HepG2 (cell line): Measurements from ENCODE around the gene FBH1. TPM values are rescaled to one million over a fixed set of nuclear protein-coding genes. Genes with fewer than 3 reads are reported as not detected.

Experiments
- ATAC-seq: fragments of 200-7000 bp; cut with Tn5 transposase; 3 replicates; pipeline ENCODE4 v1.9.1; 2020; ENCODE audit warnings: mild to moderate bottlenecking, moderate library complexity
- BruUV-seq: library from RNA; stranded (reverse); fragments of 400-500 nt; replicated peaks from 2 replicates; lab custom pipeline; 2021; lab: Mats Ljungman, UMichigan
- CTCF ChIA-PET: fragments of 300-600 bp; formaldehyde crosslinking; extraction: SDS; loops from one replicate; lab custom pipeline; 2021; ENCODE audit warnings: low total read pairs, inconsistent platforms, low intra/inter-chr PET ratio; lab: Yijun Ruan, JAX
- POLR2A ChIA-PET: fragments of 350-600 bp; sonication (Branson Sonifier 250); formaldehyde crosslinking; loops from one replicate; lab custom pipeline; 2020; ENCODE audit warnings: antibody characterized with exemption, inconsistent platforms; lab: Yijun Ruan, JAX
- DNase-seq: peaks from one replicate; pipeline ENCODE4 v3.0.0-alpha.2; 2015; ENCODE audit warnings: low spot score
- FAIRE-seq: peaks from 3 replicates; lab custom pipeline; 2011; peaks lifted over from hg19 to GRCh38; lab: Jason Lieb, UNC
- H2AFZ ChIP-seq: one replicate; pipeline ENCODE4 v1.6.1; 2011; ENCODE audit warnings: low read length, inconsistent platforms
- H3K27ac ChIP-seq: fragments of 300-600 bp; 3 replicates; pipeline ENCODE4 v1.8.0; 2011; ENCODE audit warnings: mixed run types, mild to moderate bottlenecking, mixed read lengths, low read length, inconsistent platforms; ENCODE audit not compliant: insufficient read depth; ENCODE audit errors: extremely low read length
- H3K27me3 ChIP-seq, 2 experiments: fragments of 200-600 bp in 1 of 2; 2 replicates in 1 of 2; 3 replicates in 1 of 2; pipeline versions ENCODE4 v1.6.0 to v1.8.0; 2011; ENCODE audit warnings: low read length in 2 of 2, mild to moderate bottlenecking in 2 of 2, moderate library complexity in 2 of 2, inconsistent platforms in 1 of 2; ENCODE audit not compliant: insufficient read depth in 2 of 2, control insufficient read depth in 1 of 2
- H3K36me3 ChIP-seq, 2 experiments: fragments of 200-600 bp in 1 of 2; replicated peaks in 1 of 2; 2 replicates in 1 of 2; 3 replicates in 1 of 2; pipeline versions ENCODE4 v1.5.1 to v1.8.0; 2011; ENCODE audit warnings: low read length in 2 of 2, inconsistent platforms in 1 of 2; ENCODE audit not compliant: insufficient read depth in 2 of 2, control insufficient read depth in 1 of 2
- H3K4me1 ChIP-seq: 2 replicates; pipeline ENCODE4 v1.5.1; 2012; ENCODE audit warnings: low read length, inconsistent platforms; ENCODE audit not compliant: insufficient read depth
- H3K4me2 ChIP-seq: 2 replicates; pipeline ENCODE4 v1.6.0; 2011; ENCODE audit warnings: low read depth, low read length, inconsistent platforms
- H3K4me3 ChIP-seq, 3 experiments: fragments of 200-600 bp in 1 of 3; sonication (generic), shearing (Covaris generic) in 1 of 3; replicated peaks in 1 of 3; 2 replicates each; pipeline ENCODE4 v1.5.1; 2011 to 2016; ENCODE audit warnings: low read length in 3 of 3, inconsistent platforms in 2 of 3, low read depth in 2 of 3, mild to moderate bottlenecking in 2 of 3, control low read depth in 1 of 3, mixed read lengths in 1 of 3; ENCODE audit not compliant: insufficient read depth in 1 of 3
- H3K79me2 ChIP-seq: one replicate; pipeline ENCODE4 v1.6.1; 2011; ENCODE audit warnings: low read length, inconsistent platforms; ENCODE audit not compliant: insufficient read depth
- H3K9ac ChIP-seq: 2 replicates; pipeline ENCODE4 v1.6.0; 2011; ENCODE audit warnings: mild to moderate bottlenecking, low read depth, low read length, inconsistent platforms; ENCODE audit not compliant: insufficient read depth
- H3K9me3 ChIP-seq: 2 replicates; pipeline ENCODE4 v1.5.1; 2012; ENCODE audit warnings: mild to moderate bottlenecking, low read length
- H4K20me1 ChIP-seq: 2 replicates; pipeline ENCODE4 v1.6.0; 2011; ENCODE audit warnings: inconsistent platforms, mild to moderate bottlenecking, low read length, moderate library complexity; ENCODE audit not compliant: insufficient read depth
- GZF1 ChIP-seq: sonication (generic); formaldehyde crosslinking; IDR thresholded peaks from 2 replicates; pipeline ENCODE4 v1.5.1; 2020; ENCODE audit warnings: mild to moderate bottlenecking, missing genetic modification reagents
- KAT2B ChIP-seq: fragments of 150-350 bp; IDR thresholded peaks from 2 replicates; pipeline ENCODE4 v1.6.1; 2014; ENCODE audit warnings: low read depth, low read length, borderline replicate concordance
- KDM3A ChIP-seq: IDR thresholded peaks from 2 replicates; pipeline ENCODE4 v1.6.1; 2018; ENCODE audit warnings: low read depth, missing compliant biosample characterization
- SSRP1 ChIP-seq: IDR thresholded peaks from 2 replicates; pipeline ENCODE4 v1.6.1; 2016; ENCODE audit warnings: control low read depth
- STAT5B ChIP-seq: sonication (generic); formaldehyde crosslinking; IDR thresholded peaks from 2 replicates; pipeline ENCODE4 v1.4.0; 2020; ENCODE audit warnings: missing genetic modification reagents
- ZNF292 ChIP-seq: sonication (generic); formaldehyde crosslinking; IDR thresholded peaks from 2 replicates; pipeline ENCODE4 v1.8.1; 2022; ENCODE audit warnings: mild to moderate bottlenecking, low read depth, missing genetic modification reagents, borderline replicate concordance
- ZNF432 ChIP-seq: sonication (generic); formaldehyde crosslinking; IDR thresholded peaks from 2 replicates; pipeline ENCODE4 v1.5.0; 2020; ENCODE audit warnings: missing genetic modification reagents, mild to moderate bottlenecking, borderline replicate concordance
- ZNF704 ChIP-seq: sonication (generic); formaldehyde crosslinking; IDR thresholded peaks from 2 replicates; pipeline ENCODE4 v1.8.1; 2023; ENCODE audit warnings: mild to moderate bottlenecking, inconsistent platforms, moderate library complexity, missing genetic modification reagents, borderline replicate concordance
- ZNF788 ChIP-seq: sonication (generic); formaldehyde crosslinking; IDR thresholded peaks from 2 replicates; pipeline ENCODE4 v1.5.0; 2020; ENCODE audit warnings: mild to moderate bottlenecking, missing genetic modification reagents, borderline replicate concordance
- ZNF790 ChIP-seq: sonication (generic); formaldehyde crosslinking; IDR thresholded peaks from 2 replicates; pipeline ENCODE4 v1.8.0; 2022; ENCODE audit warnings: missing genetic modification reagents, mild to moderate bottlenecking, borderline replicate concordance
- WGBS: methylation state at CpG from one replicate; pipeline ENCODE4 v1.1.6; 2017; ENCODE audit warnings: low lambda C conversion rate; 5-methylcytosine and 5-hydroxymethylcytosine counted together
- in situ Hi-C: cut with HindIII; loops from 2 replicates; pipeline ENCODE4 v1.10.0; 2017; ENCODE audit warnings: low pct_unique_long_range_greater_than_20kb; ENCODE audit not compliant: extremely low pct_ligation_motif_present
- intact Hi-C: fragments of 100-400 bp; cut with micrococcal nuclease; formaldehyde crosslinking; loops from one replicate; pipeline ENCODE4 v1.10.0; 2022; ENCODE audit not compliant: unreplicated experiment
- polyA plus RNA-seq, 8 experiments: library from polyadenylated mRNA; depleted of rRNA in 3 of 8; stranded (reverse) in 7 of 8; unstranded in 1 of 8; fragments of >200 nt; fragmentation: Illumina TruSeq in 4 of 8; extraction: Trizol in 4 of 8; gene quantifications; 2 replicates each; pipeline versions ENCODE4 v1.2.1 to v1.2.3, GENCODE V29; 2011 to 2016; ENCODE audit warnings: low read depth in 4 of 8, missing spikeins in 1 of 8, mixed read lengths in 1 of 8; ENCODE audit not compliant: insufficient read depth in 1 of 8
- total RNA-seq, 5 experiments: library from RNA; depleted of rRNA; stranded (reverse); fragments of >200 nt; fragmentation: Illumina TruSeq; extraction: Trizol; gene quantifications; 2 replicates each; pipeline ENCODE4 v1.2.3, GENCODE V29; 2016; ENCODE audit warnings: low read depth in 1 of 5
- TF ChIP-seq, protein P1 (sequence below): sonication (generic); formaldehyde crosslinking; IDR thresholded peaks from 2 replicates; pipeline ENCODE4 v1.4.0; 2020; ENCODE audit warnings: mild to moderate bottlenecking, missing genetic modification reagents
- TF ChIP-seq, protein P2 (sequence below): sonication (generic); formaldehyde crosslinking; IDR thresholded peaks from 2 replicates; pipeline ENCODE4 v1.8.1; 2022; ENCODE audit warnings: mild to moderate bottlenecking, missing genetic modification reagents
- TF ChIP-seq, protein P3 (sequence below): IDR thresholded peaks from 2 replicates; pipeline ENCODE4 v1.6.1; 2018; ENCODE audit warnings: missing genetic modification reagents, mild to moderate bottlenecking, missing compliant biosample characterization

The FBH1 gene
- total and polyA plus RNA-seq, 2 of the 13 experiments (the other 11 are each of a cell fraction or from before 2014, with no cell fraction given): 48.8 to 60.3 TPM

DNA sequence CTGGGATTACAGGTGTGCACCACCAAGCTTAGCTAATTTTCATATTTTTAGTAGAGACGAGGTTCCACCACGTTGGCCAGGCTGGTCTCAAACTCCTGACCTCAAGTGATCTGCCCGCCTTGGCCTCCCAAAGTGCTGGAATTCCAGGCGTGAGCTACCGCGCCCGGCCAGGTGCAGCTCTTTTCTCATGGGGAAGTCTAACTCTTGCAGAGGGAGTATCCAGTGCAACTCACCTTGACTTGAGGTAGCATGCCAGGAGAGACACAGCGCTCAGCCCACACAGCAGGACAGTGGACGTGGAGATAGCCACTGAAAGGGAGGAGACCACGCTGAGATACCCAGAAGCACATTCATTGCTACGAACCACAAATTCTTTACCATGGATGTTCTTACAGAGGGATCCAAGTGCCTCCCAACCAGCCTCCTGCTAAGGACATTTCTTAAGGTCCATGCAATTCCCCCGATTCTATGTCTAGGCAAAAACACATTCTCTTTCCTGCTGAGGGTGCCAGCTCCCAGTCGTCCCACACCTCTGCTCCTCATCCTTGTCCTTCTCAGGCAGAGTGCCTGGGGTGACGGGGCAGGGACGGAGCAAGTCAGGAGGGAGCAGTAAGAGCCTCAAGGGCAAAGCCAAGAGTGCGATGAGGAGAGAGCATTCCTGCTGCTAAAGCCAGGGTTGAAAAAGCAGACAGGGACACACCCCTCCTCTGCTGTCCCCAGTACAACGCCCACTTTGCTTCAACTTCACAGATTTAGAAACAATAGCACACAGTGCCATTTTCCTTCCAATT is 66.3 kb downstream of the FBH1 start:
- no peak for ATAC-seq
- Histone ChIP-seq H3K4me3 (no peak overlapping the region), H3K4me2 (no peak overlapping the region), H3K27ac (no peak overlapping the region), H2AFZ (no peak overlapping the region), H3K27me3 (peaks cover 0 to 6% of the 10 kb centered on the region in 2 experiments; a peak in 2 of 5 replicates), H3K79me2 (no peaks in the 10 kb centered on the region), H3K4me1 (no peaks in the 10 kb centered on the region), H3K9me3 (no peaks in the 10 kb centered on the region), H3K36me3 (no peaks in the 10 kb centered on the region), H4K20me1 (no peaks in the 10 kb centered on the region), H3K9ac (no peak overlapping the region)
- CTCF ChIA-PET: no interaction called here
- FAIRE-seq: no peak
- intact Hi-C loops (no loop called here), in situ Hi-C loops (no loop called here)
- POLR2A ChIA-PET: no interaction called here
- 39% methylated on average over 13 of the region's 17 CpGs for WGBS
- no peak for DNase-seq
- no peak for TF ChIP-seq SSRP1 (CRISPR knock-in tag)
- TF ChIP-seq KAT2B: no peak
- TF ChIP-seq ZNF788 (CRISPR knock-in tag): no peak
- no peak for TF ChIP-seq GZF1 (CRISPR knock-in tag)
- no peak for TF ChIP-seq STAT5B
- BruUV-seq: no TSS peak

DNA sequence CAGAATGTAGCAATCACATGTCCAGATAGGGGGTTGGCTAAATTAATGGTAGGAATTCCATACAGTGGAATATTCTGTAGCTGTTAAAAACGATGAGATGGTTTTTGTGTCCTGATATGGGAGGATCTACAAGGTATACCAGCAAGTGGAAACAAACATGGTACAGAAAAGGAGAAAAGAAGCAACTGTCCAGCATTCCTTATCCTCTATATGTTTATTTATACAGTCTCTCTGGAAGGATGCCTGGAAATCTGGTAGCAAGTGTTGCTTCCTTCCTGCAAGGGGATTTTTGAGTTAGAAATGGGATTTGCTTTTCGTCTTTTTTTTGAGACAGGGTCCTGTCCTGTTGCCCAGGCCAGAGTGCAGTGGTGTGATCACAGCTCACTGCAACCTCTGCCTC is 68.0 kb downstream of the FBH1 start:
- WGBS: 20% methylated on average over 2 of the region's 2 CpGs
- Histone ChIP-seq H3K9me3 (no peaks in the 10 kb centered on the region), H3K4me3 (no peak overlapping the region), H3K36me3 (no peaks in the 10 kb centered on the region), H2AFZ (no peak overlapping the region), H3K27ac (no peak overlapping the region), H3K27me3 (peaks cover 0 to 6% of the 10 kb centered on the region in 2 experiments; a peak in 2 of 5 replicates), H3K9ac (no peak overlapping the region), H4K20me1 (no peaks in the 10 kb centered on the region), H3K4me2 (no peak overlapping the region), H3K4me1 (no peaks in the 10 kb centered on the region), H3K79me2 (no peaks in the 10 kb centered on the region)
- in situ Hi-C loops (no loop called here), intact Hi-C loops (no loop called here)
- no peak for FAIRE-seq
- no TSS peak for BruUV-seq
- no peak for DNase-seq
- no peak for ATAC-seq
- ChIA-PET CTCF (no interaction called here), POLR2A (no interaction called here)
- TF ChIP-seq ZNF704 (no peak), ZNF292 (no peak), ZNF432 (CRISPR knock-in tag) (no peak), KDM3A (CRISPR knock-in tag) (no peak), ZNF790 (CRISPR knock-in tag) (no peak)
- TF ChIP-seq, protein P1, sequence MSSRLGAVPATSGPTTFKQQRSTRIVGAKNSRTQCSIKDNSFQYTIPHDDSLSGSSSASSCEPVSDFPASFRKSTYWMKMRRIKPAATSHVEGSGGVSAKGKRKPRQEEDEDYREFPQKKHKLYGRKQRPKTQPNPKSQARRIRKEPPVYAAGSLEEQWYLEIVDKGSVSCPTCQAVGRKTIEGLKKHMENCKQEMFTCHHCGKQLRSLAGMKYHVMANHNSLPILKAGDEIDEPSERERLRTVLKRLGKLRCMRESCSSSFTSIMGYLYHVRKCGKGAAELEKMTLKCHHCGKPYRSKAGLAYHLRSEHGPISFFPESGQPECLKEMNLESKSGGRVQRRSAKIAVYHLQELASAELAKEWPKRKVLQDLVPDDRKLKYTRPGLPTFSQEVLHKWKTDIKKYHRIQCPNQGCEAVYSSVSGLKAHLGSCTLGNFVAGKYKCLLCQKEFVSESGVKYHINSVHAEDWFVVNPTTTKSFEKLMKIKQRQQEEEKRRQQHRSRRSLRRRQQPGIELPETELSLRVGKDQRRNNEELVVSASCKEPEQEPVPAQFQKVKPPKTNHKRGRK (CRISPR knock-in tag): no peak
- TF ChIP-seq, protein P2, sequence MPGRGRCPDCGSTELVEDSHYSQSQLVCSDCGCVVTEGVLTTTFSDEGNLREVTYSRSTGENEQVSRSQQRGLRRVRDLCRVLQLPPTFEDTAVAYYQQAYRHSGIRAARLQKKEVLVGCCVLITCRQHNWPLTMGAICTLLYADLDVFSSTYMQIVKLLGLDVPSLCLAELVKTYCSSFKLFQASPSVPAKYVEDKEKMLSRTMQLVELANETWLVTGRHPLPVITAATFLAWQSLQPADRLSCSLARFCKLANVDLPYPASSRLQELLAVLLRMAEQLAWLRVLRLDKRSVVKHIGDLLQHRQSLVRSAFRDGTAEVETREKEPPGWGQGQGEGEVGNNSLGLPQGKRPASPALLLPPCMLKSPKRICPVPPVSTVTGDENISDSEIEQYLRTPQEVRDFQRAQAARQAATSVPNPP (CRISPR knock-in tag): no peak
- TF ChIP-seq, protein P3, sequence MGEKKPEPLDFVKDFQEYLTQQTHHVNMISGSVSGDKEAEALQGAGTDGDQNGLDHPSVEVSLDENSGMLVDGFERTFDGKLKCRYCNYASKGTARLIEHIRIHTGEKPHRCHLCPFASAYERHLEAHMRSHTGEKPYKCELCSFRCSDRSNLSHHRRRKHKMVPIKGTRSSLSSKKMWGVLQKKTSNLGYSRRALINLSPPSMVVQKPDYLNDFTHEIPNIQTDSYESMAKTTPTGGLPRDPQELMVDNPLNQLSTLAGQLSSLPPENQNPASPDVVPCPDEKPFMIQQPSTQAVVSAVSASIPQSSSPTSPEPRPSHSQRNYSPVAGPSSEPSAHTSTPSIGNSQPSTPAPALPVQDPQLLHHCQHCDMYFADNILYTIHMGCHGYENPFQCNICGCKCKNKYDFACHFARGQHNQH (CRISPR knock-in tag): no peak
